Lung (tissue), 12 donors: Measurements from ENCODE around the gene CDRT4. TPM values are rescaled to one million over a fixed set of nuclear protein-coding genes. Genes with fewer than 3 reads are reported as not detected.

Experiments
- ATAC-seq: fragments of 200-7000 bp; cut with Tn5 transposase; one replicate; pipeline ENCODE4 v1.9.1; 2020; ENCODE audit warnings: moderate number of reproducible peaks; ENCODE audit not compliant: insufficient read depth, low FRiP score
- DNase-seq, 3 donors: peaks; one replicate each; pipeline ENCODE4 v3.0.0-alpha.2; 2013 to 2017
- H3K27ac ChIP-seq, 2 donors: one replicate each; pipeline ENCODE4 v1.5.1; 2013; ENCODE audit warnings: mild to moderate bottlenecking in 2 of 2, moderate library complexity in 2 of 2, control low read depth in 1 of 2, inconsistent platforms in 1 of 2, low read depth in 1 of 2, low read length in 1 of 2
- H3K27me3 ChIP-seq, 3 donors: one replicate each; pipeline ENCODE4 v1.5.1; 2013; ENCODE audit warnings: low read length in 2 of 3; ENCODE audit not compliant: control insufficient read depth in 3 of 3, insufficient read depth in 3 of 3
- H3K36me3 ChIP-seq, 4 donors: one replicate each; pipeline ENCODE4 v1.5.1; 2013; ENCODE audit warnings: low read length in 4 of 4, mild to moderate bottlenecking in 1 of 4, moderate library complexity in 1 of 4; ENCODE audit not compliant: control insufficient read depth in 4 of 4, insufficient read depth in 4 of 4
- H3K4me1 ChIP-seq, 5 donors: one replicate each; pipeline ENCODE4 v1.5.1; 2013; ENCODE audit warnings: low read length in 5 of 5, mild to moderate bottlenecking in 2 of 5, moderate library complexity in 1 of 5; ENCODE audit not compliant: control insufficient read depth in 5 of 5, insufficient read depth in 5 of 5
- H3K4me3 ChIP-seq: one replicate; pipeline ENCODE4 v1.5.1; 2013; ENCODE audit warnings: mild to moderate bottlenecking, control low read depth, moderate library complexity
- H3K9ac ChIP-seq, 2 donors: one replicate each; pipeline ENCODE4 v1.5.1; 2013; ENCODE audit warnings: low read length in 2 of 2, control low read depth in 1 of 2; ENCODE audit not compliant: insufficient read depth in 1 of 2
- H3K9me3 ChIP-seq, 4 donors: one replicate each; pipeline ENCODE4 v1.5.1; 2013; ENCODE audit warnings: low read length in 3 of 4, mild to moderate bottlenecking in 1 of 4, moderate library complexity in 1 of 4; ENCODE audit not compliant: control insufficient read depth in 4 of 4, insufficient read depth in 3 of 4
- WGBS, 2 donors: extraction: QIAGEN DNeasy Blood & Tissue Kit; methylation state at CpG; one replicate each; pipeline ENCODE4 v1.1.7; 2013; 5-methylcytosine and 5-hydroxymethylcytosine counted together
- polyA plus RNA-seq, 2 donors: library from polyadenylated mRNA; stranded (reverse); fragments of 200-250 nt; gene quantifications; one replicate each; pipeline ENCODE4 v1.2.1, GENCODE V29; 2013
- total RNA-seq, 2 donors: library from RNA; depleted of rRNA in 1 of 2; stranded (reverse); fragments of >200 nt in 1 of 2; gene quantifications; one replicate each; pipeline ENCODE4 v1.2.1, GENCODE V29; 2014 to 2021
- TF ChIP-seq, protein P1 (sequence below): IDR thresholded peaks from 2 replicates; pipeline ENCODE4 v1.5.1; 2012; ENCODE audit warnings: mild to moderate bottlenecking; ENCODE audit errors: control extremely low read depth, extremely low read depth
- donor health status: control.
- donor health status: control.
- donor health status: Bipolar disorder and iron deficiency.
- donor health status: healthy.
- donor health status: DM: yes; HTN: yes; CAD: no.

CDRT4 gene
- total and polyA plus RNA-seq, 4 donors: 0.48 to 8.7 (median 8.6) TPM

DNA sequence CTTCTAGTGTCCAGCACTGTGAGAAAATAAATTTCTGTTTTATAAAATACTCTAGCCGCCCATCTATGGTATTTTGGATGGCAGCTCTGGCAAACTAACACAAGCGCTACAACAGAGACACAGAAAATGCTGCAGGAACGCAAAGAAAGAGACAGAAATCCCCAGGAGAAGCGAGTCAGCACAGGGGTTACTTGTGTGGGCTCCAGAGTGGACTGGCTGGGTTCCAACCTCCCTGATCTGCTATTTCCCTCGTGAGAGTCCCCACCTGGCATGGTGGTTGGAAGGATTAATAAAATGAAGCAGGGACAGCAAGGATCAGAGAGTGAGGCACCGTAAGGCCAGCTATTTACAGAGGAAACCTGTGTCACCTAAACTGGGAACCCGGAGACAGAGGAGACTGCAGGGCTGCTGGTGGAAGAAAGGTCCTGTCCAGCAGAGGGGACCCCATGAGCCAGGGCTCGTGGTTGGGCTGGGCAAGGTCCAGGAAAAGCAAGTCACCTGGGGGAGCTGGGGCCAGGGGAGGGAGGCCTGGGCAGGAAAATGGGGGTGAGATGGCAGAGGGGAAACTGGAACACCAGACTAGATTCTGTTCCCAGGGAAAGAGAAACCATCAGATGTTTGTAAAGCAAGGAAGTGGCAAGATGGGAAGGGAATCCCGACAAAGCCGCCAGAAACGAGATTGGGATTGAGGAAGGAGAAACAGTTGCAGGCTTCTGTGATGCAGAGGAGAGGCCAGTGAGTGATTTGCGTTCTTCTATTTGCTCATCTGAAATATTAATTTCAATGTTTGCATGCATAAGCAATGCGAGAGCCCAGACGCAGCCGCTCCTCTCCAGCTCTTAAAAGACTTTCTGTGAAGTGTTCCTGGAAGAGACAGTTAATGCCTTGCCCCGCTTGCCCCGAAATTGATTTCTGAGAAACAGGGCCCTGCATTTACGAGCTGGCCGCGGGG lies 63.0 kb downstream of the CDRT4 start:
- peak overlapping the region in 1 of 2 donors; percentile 18 for H3K27ac ChIP-seq
- no peak for DNase-seq
- H3K4me3 ChIP-seq: no peak overlapping the region
- WGBS, 2 donors: 74 to 80% methylated on average over 20 of the region's 20 CpGs
- TF ChIP-seq, protein P1, sequence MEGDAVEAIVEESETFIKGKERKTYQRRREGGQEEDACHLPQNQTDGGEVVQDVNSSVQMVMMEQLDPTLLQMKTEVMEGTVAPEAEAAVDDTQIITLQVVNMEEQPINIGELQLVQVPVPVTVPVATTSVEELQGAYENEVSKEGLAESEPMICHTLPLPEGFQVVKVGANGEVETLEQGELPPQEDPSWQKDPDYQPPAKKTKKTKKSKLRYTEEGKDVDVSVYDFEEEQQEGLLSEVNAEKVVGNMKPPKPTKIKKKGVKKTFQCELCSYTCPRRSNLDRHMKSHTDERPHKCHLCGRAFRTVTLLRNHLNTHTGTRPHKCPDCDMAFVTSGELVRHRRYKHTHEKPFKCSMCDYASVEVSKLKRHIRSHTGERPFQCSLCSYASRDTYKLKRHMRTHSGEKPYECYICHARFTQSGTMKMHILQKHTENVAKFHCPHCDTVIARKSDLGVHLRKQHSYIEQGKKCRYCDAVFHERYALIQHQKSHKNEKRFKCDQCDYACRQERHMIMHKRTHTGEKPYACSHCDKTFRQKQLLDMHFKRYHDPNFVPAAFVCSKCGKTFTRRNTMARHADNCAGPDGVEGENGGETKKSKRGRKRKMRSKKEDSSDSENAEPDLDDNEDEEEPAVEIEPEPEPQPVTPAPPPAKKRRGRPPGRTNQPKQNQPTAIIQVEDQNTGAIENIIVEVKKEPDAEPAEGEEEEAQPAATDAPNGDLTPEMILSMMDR: no peak
- H3K4me1 ChIP-seq: peaks cover 2 to 16% (median 7%) of the 10 kb centered on the region in 5 donors
- H3K36me3 ChIP-seq: no peaks in the 10 kb centered on the region
- H3K27me3 ChIP-seq: no peaks in the 10 kb centered on the region
- no peaks in the 10 kb centered on the region for H3K9me3 ChIP-seq
- no peak for ATAC-seq
- H3K9ac ChIP-seq: no peak overlapping the region

DNA sequence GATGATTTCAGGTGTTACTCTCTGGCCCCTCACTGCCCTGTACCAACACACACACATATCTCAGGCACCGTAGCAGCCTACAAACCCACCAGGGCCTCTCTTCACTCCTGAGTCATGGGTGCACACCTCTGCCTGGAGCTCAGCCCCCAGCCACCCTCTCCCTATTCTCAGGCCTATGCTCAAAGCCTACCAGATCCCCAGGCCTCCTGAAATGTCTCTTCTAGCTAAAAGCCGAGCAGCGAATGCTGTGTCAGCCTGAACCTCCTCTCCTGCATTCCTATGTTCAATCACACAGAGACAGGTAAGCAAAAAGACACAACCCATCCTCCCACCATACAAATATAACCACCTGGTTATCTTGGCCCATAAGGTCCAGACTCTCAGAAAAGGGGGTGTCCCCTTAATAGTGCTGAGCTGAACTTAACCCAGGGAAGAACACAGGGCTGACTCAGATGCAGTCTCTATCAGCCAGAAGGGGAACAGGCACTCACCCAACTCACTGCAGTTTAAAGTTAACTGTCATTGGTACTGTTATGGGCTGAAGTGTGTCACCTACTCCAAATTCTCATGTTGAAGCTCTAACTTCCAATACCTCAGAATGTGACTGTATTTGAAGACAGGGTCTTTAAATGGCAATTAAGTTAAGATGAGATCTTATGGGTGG lies 64.0 kb downstream of the CDRT4 start:
- TF ChIP-seq, protein P1: no peak
- DNase-seq (no peak), ATAC-seq (no peak)
- H3K4me1 ChIP-seq: peaks cover 5 to 24% (median 7%) of the 10 kb centered on the region in 5 donors
- H3K9me3 ChIP-seq: no peaks in the 10 kb centered on the region
- H3K27ac ChIP-seq: no peak overlapping the region
- 80 to 81% methylated on average over 3 of the region's 3 CpGs for WGBS, 2 donors
- H3K4me3 ChIP-seq: no peak overlapping the region
- no peaks in the 10 kb centered on the region for H3K36me3 ChIP-seq
- no peak overlapping the region for H3K9ac ChIP-seq
- no peaks in the 10 kb centered on the region for H3K27me3 ChIP-seq

DNA sequence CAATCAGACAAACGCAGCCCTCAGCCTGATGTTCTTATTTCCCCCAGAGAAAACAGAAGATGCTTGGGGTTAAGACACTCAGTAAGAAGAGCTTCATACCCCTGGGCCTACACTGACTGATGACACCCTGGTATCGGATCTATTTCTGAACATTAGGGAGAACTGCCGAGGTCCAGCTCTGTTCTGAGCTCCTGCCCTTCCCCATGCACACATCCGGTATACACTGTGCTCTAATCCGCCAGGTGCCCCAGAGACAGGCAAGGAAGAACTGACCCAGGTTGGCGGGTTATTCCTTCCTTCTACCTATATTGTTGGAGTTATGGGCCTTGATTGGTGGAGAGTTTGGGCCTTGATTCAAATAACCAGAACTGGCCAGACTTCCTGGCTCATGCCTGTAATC lies 68.0 kb downstream of the CDRT4 start:
- H3K27me3 ChIP-seq: no peaks in the 10 kb centered on the region
- H3K9ac ChIP-seq: no peak overlapping the region
- H3K4me1 ChIP-seq: peaks cover 1 to 34% (median 7%) of the 10 kb centered on the region in 5 donors
- no peak overlapping the region for H3K4me3 ChIP-seq
- TF ChIP-seq, protein P1: no peak
- DNase-seq (no peak), ATAC-seq (no peak)
- H3K27ac ChIP-seq: no peak overlapping the region
- peaks cover 0 to 2% (median 0%) of the 10 kb centered on the region in 4 donors for H3K9me3 ChIP-seq
- H3K36me3 ChIP-seq: no peaks in the 10 kb centered on the region
- WGBS, 2 donors: 95% methylated on average over 6 of the region's 6 CpGs
